ENCODE results near the gene SCRN1. TPM values are rescaled to one million over a fixed set of nuclear protein-coding genes. Genes with fewer than 3 reads are reported as not detected.
"Not testable (repeated sequence)": the region's sequence is repeated elsewhere in the genome, so short reads cannot be mapped to it uniquely, and the experiment has no call there.

SCRN1 gene
- total RNA-seq, 1 donor from 2014 or later = 85.0 TPM

DNA sequence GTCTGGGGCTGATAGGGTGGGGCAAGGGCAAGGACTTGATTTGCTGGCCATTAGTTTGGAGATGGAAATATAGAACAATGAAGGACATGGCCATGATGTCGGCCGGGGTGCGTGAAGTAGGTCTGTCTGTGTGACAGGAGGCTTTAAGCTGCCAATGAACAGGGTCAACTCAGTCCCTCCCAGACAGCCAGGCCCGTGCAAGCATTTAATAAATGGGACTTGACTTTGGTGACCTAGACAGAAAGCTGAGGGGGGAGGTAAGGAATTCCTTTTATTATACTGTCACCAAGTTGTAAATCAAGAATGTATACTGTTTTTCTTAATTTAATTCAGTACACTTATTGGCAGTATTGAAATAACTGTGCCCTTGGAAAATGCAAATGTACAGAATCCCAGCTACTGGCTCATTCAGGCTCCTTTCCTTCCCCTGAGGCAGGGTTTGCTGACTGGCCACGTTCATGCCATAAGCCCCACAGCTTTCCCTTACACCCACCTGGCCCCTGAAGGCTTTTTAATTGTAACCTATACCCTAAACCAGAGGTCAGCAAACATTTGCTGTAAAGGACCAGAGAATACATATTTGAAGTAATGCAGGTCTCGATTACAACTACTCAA, 96.1 kb downstream of the SCRN1 start:
- Mint-ChIP-seq H3K36me3 (peaks cover 19% of the 10 kb centered on the region), H3K4me1 (no peaks in the 10 kb centered on the region), H3K4me3 (no peak overlapping the region), H3K27ac (no peak overlapping the region), H3K27me3 (ENCODE audit: low read depth) (no peaks in the 10 kb centered on the region), H3K9me3 (peaks cover 22% of the 10 kb centered on the region)
- no peak for DNase-seq (ENCODE audit: low spot score in 2 of 2, unreplicated experiment in 2 of 2)
- TF ChIP-seq, protein P1, sequence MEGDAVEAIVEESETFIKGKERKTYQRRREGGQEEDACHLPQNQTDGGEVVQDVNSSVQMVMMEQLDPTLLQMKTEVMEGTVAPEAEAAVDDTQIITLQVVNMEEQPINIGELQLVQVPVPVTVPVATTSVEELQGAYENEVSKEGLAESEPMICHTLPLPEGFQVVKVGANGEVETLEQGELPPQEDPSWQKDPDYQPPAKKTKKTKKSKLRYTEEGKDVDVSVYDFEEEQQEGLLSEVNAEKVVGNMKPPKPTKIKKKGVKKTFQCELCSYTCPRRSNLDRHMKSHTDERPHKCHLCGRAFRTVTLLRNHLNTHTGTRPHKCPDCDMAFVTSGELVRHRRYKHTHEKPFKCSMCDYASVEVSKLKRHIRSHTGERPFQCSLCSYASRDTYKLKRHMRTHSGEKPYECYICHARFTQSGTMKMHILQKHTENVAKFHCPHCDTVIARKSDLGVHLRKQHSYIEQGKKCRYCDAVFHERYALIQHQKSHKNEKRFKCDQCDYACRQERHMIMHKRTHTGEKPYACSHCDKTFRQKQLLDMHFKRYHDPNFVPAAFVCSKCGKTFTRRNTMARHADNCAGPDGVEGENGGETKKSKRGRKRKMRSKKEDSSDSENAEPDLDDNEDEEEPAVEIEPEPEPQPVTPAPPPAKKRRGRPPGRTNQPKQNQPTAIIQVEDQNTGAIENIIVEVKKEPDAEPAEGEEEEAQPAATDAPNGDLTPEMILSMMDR (IDR thresholded peaks at IDR 0.05; ENCODE audit: unreplicated experiment) = no peak

DNA sequence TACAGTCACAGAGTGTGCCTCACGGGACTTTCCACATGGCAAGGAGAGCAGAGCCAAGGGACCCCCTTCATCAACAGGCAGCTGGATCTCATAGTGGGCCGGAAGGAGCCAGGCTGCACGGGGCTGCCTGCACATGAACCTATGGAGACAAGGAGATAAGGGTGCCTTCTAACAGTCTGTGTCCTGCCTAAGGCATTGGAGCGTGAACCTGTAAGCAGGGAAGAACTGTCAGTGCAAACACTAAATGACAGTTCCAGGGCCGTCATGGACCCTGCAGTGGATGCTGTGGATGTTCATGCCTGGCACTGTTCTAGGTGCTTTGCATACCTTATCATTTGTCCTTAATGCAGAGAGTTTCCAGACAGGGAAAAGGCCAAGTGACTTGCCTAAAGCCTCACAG, 97.4 kb downstream of the SCRN1 start:
- no peak for DNase-seq (ENCODE audit: low spot score in 2 of 2, unreplicated experiment in 2 of 2)
- no peak overlapping the region for H3K4me3 Mint-ChIP-seq
- peaks cover 14% of the 10 kb centered on the region for H3K36me3 Mint-ChIP-seq
- peaks cover 14% of the 10 kb centered on the region for H3K9me3 Mint-ChIP-seq
- H3K4me1 Mint-ChIP-seq = no peaks in the 10 kb centered on the region
- H3K27ac Mint-ChIP-seq = no peak overlapping the region
- H3K27me3 Mint-ChIP-seq (ENCODE audit: low read depth) = no peaks in the 10 kb centered on the region
- TF ChIP-seq, protein P1 (IDR thresholded peaks at IDR 0.05; ENCODE audit: unreplicated experiment) = no peak

DNA sequence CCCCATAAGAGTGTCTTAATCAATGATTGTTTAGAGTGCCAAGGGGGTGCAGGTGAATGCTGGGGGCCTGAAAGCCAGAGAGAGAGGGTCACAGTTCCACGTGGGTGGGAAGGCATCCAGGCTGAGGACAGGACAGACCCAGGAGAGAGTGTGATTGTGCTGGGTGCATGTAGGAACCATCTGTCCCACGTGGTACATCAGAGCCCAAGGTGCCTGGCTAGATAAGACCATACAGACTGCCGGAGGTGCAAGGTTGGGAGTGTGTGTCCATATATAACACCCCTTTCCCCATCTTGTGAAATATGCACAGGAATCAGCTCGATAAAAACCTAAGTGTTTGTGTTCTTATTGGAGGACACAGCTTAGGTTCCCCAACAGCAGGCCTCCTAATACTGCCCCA, 97.8 kb downstream of the SCRN1 start:
- Mint-ChIP-seq H3K9me3 (peaks cover 11% of the 10 kb centered on the region), H3K36me3 (peaks cover 13% of the 10 kb centered on the region), H3K27ac (no peak overlapping the region), H3K27me3 (ENCODE audit: low read depth) (no peaks in the 10 kb centered on the region), H3K4me1 (no peaks in the 10 kb centered on the region), H3K4me3 (no peak overlapping the region)
- DNase-seq (ENCODE audit: low spot score in 2 of 2, unreplicated experiment in 2 of 2) = no peak
- TF ChIP-seq, protein P1 (IDR thresholded peaks at IDR 0.05; ENCODE audit: unreplicated experiment) = no peak

DNA sequence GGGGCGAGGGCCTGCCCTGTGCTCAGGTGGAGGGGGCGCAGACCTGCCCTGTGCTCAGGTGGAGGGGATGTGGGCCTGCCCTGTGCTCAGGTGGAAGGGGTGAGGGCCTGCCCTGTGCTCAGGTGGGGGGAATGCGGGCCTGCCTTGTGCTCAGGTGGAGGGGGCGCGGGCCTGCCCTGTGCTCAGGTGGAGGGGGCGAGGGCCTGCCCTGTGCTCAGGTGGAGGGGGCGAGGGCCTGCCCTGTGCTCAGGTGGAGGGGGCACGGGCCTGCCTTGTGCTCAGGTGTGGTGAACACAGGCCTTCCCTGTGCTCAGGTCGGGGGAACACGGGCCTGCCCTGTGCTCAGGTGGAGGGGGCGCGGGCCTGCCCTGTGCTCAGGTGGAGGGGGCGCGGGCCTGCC, 98.8 kb downstream of the SCRN1 start:
- H3K4me3 Mint-ChIP-seq; H3K36me3 Mint-ChIP-seq; H3K27me3 Mint-ChIP-seq (ENCODE audit: low read depth); DNase-seq (ENCODE audit: low spot score in 2 of 2, unreplicated experiment in 2 of 2); H3K9me3 Mint-ChIP-seq; H3K27ac Mint-ChIP-seq; H3K4me1 Mint-ChIP-seq: not testable (repeated sequence)

DNA sequence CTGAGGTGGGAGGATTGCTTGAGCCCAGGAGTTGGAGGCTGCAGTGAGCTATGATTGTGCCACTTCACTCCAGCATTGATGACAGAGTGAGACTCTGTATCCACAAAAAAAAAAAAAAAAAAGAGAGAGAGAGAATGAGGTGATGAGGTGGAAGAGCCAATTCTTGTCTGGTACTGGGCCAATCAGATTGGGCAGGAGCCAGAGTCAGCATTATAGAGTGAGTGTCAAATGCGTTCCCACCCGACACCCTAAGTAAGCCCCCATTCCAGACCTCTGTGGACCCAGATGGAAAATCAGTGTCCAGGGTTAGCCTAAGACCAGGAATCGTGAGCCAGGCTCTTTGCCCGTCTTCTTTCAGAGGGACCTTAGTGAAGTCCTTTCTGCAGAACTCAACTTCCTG, 99.3 kb downstream of the SCRN1 start:
- Mint-ChIP-seq H3K27me3 (ENCODE audit: low read depth) (no peaks in the 10 kb centered on the region), H3K27ac (no peak overlapping the region), H3K4me3 (no peak overlapping the region), H3K9me3 (peaks cover under 1% of the 10 kb centered on the region), H3K36me3 (peaks cover 2% of the 10 kb centered on the region), H3K4me1 (peaks cover under 1% of the 10 kb centered on the region)
- DNase-seq (ENCODE audit: low spot score in 2 of 2, unreplicated experiment in 2 of 2) = no peak
- TF ChIP-seq, protein P1 (IDR thresholded peaks at IDR 0.05; ENCODE audit: unreplicated experiment) = no peak

DNA sequence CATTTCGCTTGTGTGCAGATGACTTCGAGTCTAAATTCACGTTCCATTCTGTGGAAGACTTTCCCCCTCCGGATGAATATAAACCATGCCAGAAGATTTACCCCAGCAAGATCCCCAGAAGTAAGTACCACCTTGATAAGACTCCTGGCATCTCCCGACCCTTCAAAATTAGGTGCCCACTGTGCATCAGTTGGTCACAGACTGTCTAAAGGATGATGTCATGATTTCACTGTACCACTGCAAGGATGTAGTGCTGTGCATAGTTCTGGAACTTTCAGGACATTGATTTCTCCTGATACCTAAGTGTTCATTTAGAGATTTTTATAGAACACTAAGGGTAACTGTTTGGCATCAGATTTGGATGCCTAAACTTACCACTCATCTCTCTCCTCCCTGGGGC, 100.3 kb downstream of the SCRN1 start:
- H3K9me3 Mint-ChIP-seq = no peaks in the 10 kb centered on the region
- H3K27ac Mint-ChIP-seq = no peak overlapping the region
- TF ChIP-seq, protein P1 (IDR thresholded peaks at IDR 0.05; ENCODE audit: unreplicated experiment) = no peak
- peaks cover 9% of the 10 kb centered on the region for H3K4me1 Mint-ChIP-seq
- no peak overlapping the region for H3K4me3 Mint-ChIP-seq
- DNase-seq (ENCODE audit: low spot score in 2 of 2, unreplicated experiment in 2 of 2) = no peak
- peaks cover 2% of the 10 kb centered on the region for H3K36me3 Mint-ChIP-seq
- H3K27me3 Mint-ChIP-seq (ENCODE audit: low read depth) = no peaks in the 10 kb centered on the region

All from mesothelial cell of epicardium (in vitro differentiated cells).